PFSK-1 (cell line): ENCODE data around the gene EIF4E1B.

Experiments used
- POLR2AphosphoS5 ChIP-seq: IDR thresholded peaks from 2 replicates; pipeline ENCODE4 v1.6.1; 2012; ENCODE audit warnings: low read depth, mild to moderate bottlenecking, control low read depth, low read length, moderate library complexity
- SIN3A ChIP-seq: IDR thresholded peaks from 2 replicates; pipeline ENCODE4 v1.6.1; 2012; ENCODE audit warnings: mild to moderate bottlenecking, low read length, moderate library complexity, borderline replicate concordance; ENCODE audit not compliant: insufficient read depth
- TAF1 ChIP-seq: IDR thresholded peaks from 2 replicates; pipeline ENCODE4 v1.6.1; 2012; ENCODE audit warnings: low read length, control low read depth, borderline replicate concordance; ENCODE audit not compliant: insufficient read depth
- TF ChIP-seq, protein P1 (sequence below), 2 experiments: IDR thresholded peaks; 2 replicates each; pipeline versions ENCODE4 v1.6.1 to v1.8.0; 2011 to 2012; ENCODE audit warnings: low read depth in 2 of 2, low read length in 2 of 2, control low read depth in 1 of 2, inconsistent platforms in 1 of 2, mild to moderate bottlenecking in 1 of 2, moderate library complexity in 1 of 2; ENCODE audit not compliant: insufficient read depth in 1 of 2

DNA sequence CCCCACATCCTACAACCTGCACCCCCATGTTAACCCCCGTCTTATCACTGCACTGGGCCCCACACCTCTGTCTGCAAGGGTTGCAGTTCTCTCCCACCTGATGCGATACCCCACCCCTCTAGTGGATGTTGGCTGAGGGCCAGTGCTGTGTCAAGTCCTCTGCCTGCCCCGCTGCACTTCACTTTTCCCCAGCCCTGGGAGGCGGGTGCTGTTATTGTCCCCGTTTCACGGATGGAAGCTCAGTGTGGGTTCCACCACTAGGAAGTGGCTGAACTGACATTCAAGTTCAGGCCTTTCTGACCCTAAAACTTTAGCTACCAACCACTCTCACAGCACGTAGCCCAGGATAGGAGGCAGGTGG is 3.6 kb upstream of the EIF4E1B start:
- TF ChIP-seq POLR2AphosphoS5 (no peak), TAF1 (no peak), SIN3A (no peak)
- TF ChIP-seq, protein P1, sequence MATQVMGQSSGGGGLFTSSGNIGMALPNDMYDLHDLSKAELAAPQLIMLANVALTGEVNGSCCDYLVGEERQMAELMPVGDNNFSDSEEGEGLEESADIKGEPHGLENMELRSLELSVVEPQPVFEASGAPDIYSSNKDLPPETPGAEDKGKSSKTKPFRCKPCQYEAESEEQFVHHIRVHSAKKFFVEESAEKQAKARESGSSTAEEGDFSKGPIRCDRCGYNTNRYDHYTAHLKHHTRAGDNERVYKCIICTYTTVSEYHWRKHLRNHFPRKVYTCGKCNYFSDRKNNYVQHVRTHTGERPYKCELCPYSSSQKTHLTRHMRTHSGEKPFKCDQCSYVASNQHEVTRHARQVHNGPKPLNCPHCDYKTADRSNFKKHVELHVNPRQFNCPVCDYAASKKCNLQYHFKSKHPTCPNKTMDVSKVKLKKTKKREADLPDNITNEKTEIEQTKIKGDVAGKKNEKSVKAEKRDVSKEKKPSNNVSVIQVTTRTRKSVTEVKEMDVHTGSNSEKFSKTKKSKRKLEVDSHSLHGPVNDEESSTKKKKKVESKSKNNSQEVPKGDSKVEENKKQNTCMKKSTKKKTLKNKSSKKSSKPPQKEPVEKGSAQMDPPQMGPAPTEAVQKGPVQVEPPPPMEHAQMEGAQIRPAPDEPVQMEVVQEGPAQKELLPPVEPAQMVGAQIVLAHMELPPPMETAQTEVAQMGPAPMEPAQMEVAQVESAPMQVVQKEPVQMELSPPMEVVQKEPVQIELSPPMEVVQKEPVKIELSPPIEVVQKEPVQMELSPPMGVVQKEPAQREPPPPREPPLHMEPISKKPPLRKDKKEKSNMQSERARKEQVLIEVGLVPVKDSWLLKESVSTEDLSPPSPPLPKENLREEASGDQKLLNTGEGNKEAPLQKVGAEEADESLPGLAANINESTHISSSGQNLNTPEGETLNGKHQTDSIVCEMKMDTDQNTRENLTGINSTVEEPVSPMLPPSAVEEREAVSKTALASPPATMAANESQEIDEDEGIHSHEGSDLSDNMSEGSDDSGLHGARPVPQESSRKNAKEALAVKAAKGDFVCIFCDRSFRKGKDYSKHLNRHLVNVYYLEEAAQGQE (IDR thresholded peaks at IDR 0.05; ENCODE audit: insufficient read depth in 1 of 2, low read depth in 2 of 2, low read length in 2 of 2), result no peak
